Activated gamma-delta T cell treated with Interleukin-2 at 50 U/mL for 16 hours (primary cell): Measurements from ENCODE around the gene TRIM64.
"Not testable (repeated sequence)": the region's sequence is repeated elsewhere in the genome, so short reads cannot be mapped to it uniquely, and the experiment has no call there.

Experiments
- DNase-seq: peaks from one replicate; pipeline ENCODE4 v3.0.0-alpha.2; 2020

The TRIM64 gene, protein sequence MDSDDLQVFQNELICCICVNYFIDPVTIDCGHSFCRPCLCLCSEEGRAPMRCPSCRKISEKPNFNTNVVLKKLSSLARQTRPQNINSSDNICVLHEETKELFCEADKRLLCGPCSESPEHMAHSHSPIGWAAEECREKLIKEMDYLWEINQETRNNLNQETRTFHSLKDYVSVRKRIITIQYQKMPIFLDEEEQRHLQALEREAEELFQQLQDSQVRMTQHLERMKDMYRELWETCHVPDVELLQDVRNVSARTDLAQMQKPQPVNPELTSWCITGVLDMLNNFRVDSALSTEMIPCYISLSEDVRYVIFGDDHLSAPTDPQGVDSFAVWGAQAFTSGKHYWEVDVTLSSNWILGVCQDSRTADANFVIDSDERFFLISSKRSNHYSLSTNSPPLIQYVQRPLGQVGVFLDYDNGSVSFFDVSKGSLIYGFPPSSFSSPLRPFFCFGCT

DNA sequence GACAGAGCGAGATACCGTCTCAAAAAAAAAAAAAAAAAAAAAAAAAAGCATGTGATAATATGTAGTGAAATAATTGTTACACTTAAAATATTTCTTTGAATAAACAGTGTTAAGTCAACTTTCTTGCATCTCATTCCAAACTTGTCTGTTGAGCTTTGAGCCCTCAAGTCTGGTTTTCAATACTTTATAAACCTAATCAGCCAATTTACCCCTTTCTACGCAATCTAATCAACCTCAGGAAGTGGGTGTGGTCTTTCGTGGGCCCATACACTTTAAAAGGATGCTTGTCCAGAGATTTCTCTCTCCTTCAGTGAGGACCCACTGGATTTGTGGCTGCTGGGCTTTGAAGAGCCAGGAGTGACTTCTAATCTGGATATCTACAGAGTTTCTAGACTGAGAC is at the start of gene TRIM64:
TRIM64 (plus strand) TSS at position 301 of the 400 bp plus-strand sequence. CDS start 2,467 bp downstream, outside the sequence.
- not testable (repeated sequence) for DNase-seq

DNA sequence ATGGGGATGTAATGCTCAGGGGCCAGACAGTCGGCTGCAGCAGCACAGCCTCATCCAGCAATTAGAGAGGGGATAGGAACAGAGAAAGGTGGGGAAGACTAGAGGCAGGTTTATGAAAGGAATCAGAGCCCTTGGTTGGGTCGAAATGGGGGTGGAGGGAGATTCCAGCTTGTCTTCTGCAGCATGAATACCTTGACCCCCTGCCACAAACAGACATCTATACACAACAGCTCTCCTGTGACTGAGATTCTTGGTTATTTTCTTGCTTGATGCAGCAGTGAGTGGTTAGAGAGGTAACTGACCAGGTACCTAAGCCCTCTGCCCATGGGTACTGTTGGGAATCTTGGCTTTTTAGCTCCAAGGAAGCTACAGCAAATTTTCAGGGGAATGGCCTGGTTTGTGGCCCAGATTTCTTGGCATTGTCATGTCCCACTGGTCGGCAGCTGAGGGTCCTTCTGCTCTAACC is 43.6 kb upstream of the TRIM64 start, which contains the start of gene TRIM49D1:
TRIM49D1 (minus strand) TSS at position 51 of the 466 bp plus-strand sequence. CDS start 4,535 bp downstream, outside the sequence.
- no peak for DNase-seq

DNA sequence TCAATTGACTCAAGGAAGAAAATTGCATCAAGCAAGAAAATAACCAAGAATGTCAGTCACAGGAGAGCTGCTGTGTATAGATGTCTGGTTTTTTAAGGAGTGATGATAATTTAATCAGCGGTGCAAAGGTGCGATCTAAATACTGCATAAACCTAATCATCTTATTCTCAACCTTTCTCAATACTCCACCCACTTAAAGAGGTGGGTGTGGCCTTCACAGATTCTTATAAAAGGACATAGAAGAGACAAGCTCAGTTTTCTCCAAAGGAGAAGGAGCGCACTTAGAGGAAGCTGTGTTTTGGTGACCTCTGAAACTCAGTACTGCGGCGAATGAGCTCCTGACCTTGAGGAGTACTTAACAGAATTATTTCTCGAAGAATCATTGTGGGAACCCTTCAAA is 42.1 kb upstream of the TRIM64 start, which contains the start of gene TRIM49D2:
TRIM49D2 (plus strand) TSS at position 301 of the 400 bp plus-strand sequence. CDS start 2,698 bp downstream, outside the sequence.
- DNase-seq = not testable (repeated sequence)

DNA sequence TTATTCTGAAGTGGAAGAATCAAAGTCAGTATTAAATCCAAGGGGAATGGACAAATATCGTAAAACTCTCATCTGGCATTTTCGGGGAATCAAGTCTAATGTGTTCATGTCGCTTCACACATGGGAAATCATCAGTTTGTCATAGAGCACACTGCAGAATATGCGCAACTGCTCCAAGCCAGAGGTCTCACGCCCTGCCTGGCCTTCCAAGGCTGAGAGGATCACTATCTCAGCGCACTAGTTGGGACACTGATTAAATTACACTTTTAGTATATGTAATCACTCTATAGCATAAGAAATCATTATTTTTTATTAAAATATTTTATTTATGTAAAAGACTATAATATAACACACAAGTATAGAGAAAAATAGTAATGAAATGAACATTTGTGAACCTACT is 5.0 kb upstream of the TRIM64 start:
- not testable (repeated sequence) for DNase-seq
